Measurements from ENCODE around the gene CBL. TPM values are rescaled to one million over a fixed set of nuclear protein-coding genes. Genes with fewer than 3 reads are reported as not detected.

CBL gene
- total and polyA plus RNA-seq, 10 of the 15 experiments (the other 5 are each of a cell fraction or from before 2014, with no cell fraction given): 3.9 to 27.1 (median 9.5) TPM

GRCh38 chr11:119305556-119306372, 99.6 kb downstream of the CBL start:
- WGBS (ENCODE audit: insufficient coverage, insufficient replicate concordance, low lambda C conversion rate, missing lambda C conversion rate): 91% methylated on average over 7 of the region's 7 CpGs
- Histone ChIP-seq H3K27me3 (replicated peaks in 1 of 2; ENCODE audit: control insufficient read depth in 2 of 2, insufficient read depth in 2 of 2, low read length in 1 of 2) (no peaks in the 10 kb centered on the region), H4K20me1 (ENCODE audit: control insufficient read depth, insufficient read depth) (no peaks in the 10 kb centered on the region), H3K4me1 (ENCODE audit: control insufficient read depth, insufficient read depth, low read length) (no peaks in the 10 kb centered on the region), H3K9me3 (replicated peaks; ENCODE audit: control insufficient read depth, insufficient read depth, low read length) (no peaks in the 10 kb centered on the region), H3K27ac (ENCODE audit: control insufficient read depth, insufficient read depth) (no peak overlapping the region), H3K79me2 (ENCODE audit: control insufficient read depth, insufficient read depth, low read length) (no peaks in the 10 kb centered on the region), H3K9ac (ENCODE audit: control insufficient read depth, insufficient read depth, low read length) (no peak overlapping the region), H3K36me3 (ENCODE audit: control insufficient read depth in 2 of 2, insufficient read depth in 2 of 2, low read length in 1 of 2) (peaks cover 9 to 17% of the 10 kb centered on the region in 2 experiments; a peak in 3 of 4 replicates), H3K4me3 (no peak overlapping the region), H3K4me2 (ENCODE audit: control insufficient read depth, insufficient read depth) (no peak overlapping the region), H2AFZ (ENCODE audit: control insufficient read depth, low read depth, low read length) (no peak overlapping the region)
- in situ Hi-C loops (cut with MboI): no loop called here
- RAD21 ChIA-PET (ENCODE audit: unreplicated experiment): no interaction called here
- FAIRE-seq (no peak), DNase-seq (ENCODE audit: low read depth, low spot score) (no peak), ATAC-seq (no peak)
- CTCF ChIA-PET: interaction anchor here (0.9 kb wide), 1 partner anchor 33 kb away, joined by 3 read pairs; no protein-coding TSS in a partner anchor
- no peak for TF ChIP-seq ZBTB33 (IDR thresholded peaks at IDR 0.05)
- POLR2A ChIA-PET: no interaction called here
- BruUV-seq (replicated peaks): no TSS peak
- SMC1A ChIA-PET (ENCODE audit: uncharacterized antibody, unreplicated experiment): interaction anchor here (0.6 to 1.1 kb wide), 2 partner anchors 10 to 93 kb away, joined by 3 to 4 read pairs; no protein-coding TSS in a partner anchor
- intact Hi-C loops (cut with micrococcal nuclease; ENCODE audit: unreplicated experiment): no loop called here

GRCh38 chr11:119306373-119306890, 100.3 kb downstream of the CBL start:
- Histone ChIP-seq H3K4me2 (ENCODE audit: control insufficient read depth, insufficient read depth) (no peak overlapping the region), H3K4me3 (no peak overlapping the region), H2AFZ (ENCODE audit: control insufficient read depth, low read depth, low read length) (no peak overlapping the region), H3K9ac (ENCODE audit: control insufficient read depth, insufficient read depth, low read length) (no peak overlapping the region), H4K20me1 (ENCODE audit: control insufficient read depth, insufficient read depth) (no peaks in the 10 kb centered on the region), H3K79me2 (ENCODE audit: control insufficient read depth, insufficient read depth, low read length) (no peaks in the 10 kb centered on the region), H3K27me3 (replicated peaks in 1 of 2; ENCODE audit: control insufficient read depth in 2 of 2, insufficient read depth in 2 of 2, low read length in 1 of 2) (no peaks in the 10 kb centered on the region), H3K27ac (ENCODE audit: control insufficient read depth, insufficient read depth) (no peak overlapping the region), H3K36me3 (ENCODE audit: control insufficient read depth in 2 of 2, insufficient read depth in 2 of 2, low read length in 1 of 2) (peaks cover 14% of the 10 kb centered on the region in 2 experiments; a peak in 3 of 4 replicates), H3K9me3 (replicated peaks; ENCODE audit: control insufficient read depth, insufficient read depth, low read length) (no peaks in the 10 kb centered on the region), H3K4me1 (ENCODE audit: control insufficient read depth, insufficient read depth, low read length) (no peaks in the 10 kb centered on the region)
- BruUV-seq (replicated peaks): no TSS peak
- peak; percentile 28; the same call in 2 of the 3 replicates for ATAC-seq
- WGBS (ENCODE audit: insufficient coverage, insufficient replicate concordance, low lambda C conversion rate, missing lambda C conversion rate): 74% methylated on average over 5 of the region's 5 CpGs
- ChIA-PET RAD21 (ENCODE audit: unreplicated experiment) (interaction anchor here (1.4 kb wide), 1 partner anchor 32 kb away, joined by 4 read pairs; no protein-coding TSS in a partner anchor), SMC1A (ENCODE audit: uncharacterized antibody, unreplicated experiment) (interaction anchor here (0.6 kb wide), 1 partner anchor 8 kb away, joined by 3 read pairs; no protein-coding TSS in a partner anchor), CTCF (interaction anchor here (0.9 to 5.1 kb wide), 4 partner anchors 16 to 137 kb away, joined by 3 to 45 read pairs (median 4); no protein-coding TSS in a partner anchor), POLR2A (no interaction called here)
- intact Hi-C loops (cut with micrococcal nuclease; ENCODE audit: unreplicated experiment): no loop called here
- in situ Hi-C loops (cut with MboI): no loop called here
- no peak for FAIRE-seq
- no peak for DNase-seq (ENCODE audit: low read depth, low spot score)
- TF ChIP-seq E2F8 (IDR thresholded peaks at IDR 0.05; ENCODE audit: low read depth, partially characterized antibody): no peak
- TF ChIP-seq JUND (IDR thresholded peaks at IDR 0.05; ENCODE audit: low read depth, low read length): no peak
- no peak for TF ChIP-seq USF2 (IDR thresholded peaks at IDR 0.05; ENCODE audit: borderline replicate concordance, low read depth, low read length)
- TF ChIP-seq LARP7 (IDR thresholded peaks at IDR 0.05): no peak

Measured in GM12878 (cell line).